Inferior parietal cortex (tissue), 1 donor: ENCODE measurements around the gene RPEL1.
"Not testable (repeated sequence)": the region's sequence is repeated elsewhere in the genome, so short reads cannot be mapped to it uniquely, and the experiment has no call there.

Experiments used
- DNase-seq: peaks from one replicate; pipeline ENCODE4 v3.0.0-alpha.2; 2016; ENCODE audit errors: extremely low spot score

The RPEL1 gene

GRCh38 chr10:103245587-103245986, at the start of gene RPEL1:
TSS of gene RPEL1 (plus strand) at chr10:103245887. CDS start at chr10:103245997, 110 bp downstream.
- not testable (repeated sequence) for DNase-seq

GRCh38 chr10:103196516-103196915, 49.2 kb upstream of the RPEL1 start:
- DNase-seq = no peak

DNA sequence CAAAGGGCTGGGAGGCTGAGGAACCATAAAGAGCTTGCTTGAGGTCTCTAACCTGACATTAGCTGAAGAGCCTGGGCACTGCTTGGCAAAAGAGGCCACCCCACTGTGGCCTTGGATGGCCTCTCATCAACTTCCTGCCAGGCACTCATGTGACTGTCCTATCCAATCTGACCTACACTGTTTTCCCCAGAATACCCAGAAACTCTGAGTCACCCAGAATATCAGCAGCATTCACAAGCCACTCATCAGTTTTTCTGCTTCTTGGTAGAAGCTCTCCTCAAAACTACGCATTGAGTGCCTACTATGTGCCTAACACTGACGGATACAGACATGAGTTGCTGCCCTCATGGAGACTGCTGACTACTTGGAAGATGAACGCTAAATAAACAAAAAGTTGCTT, 48.5 kb upstream of the RPEL1 start:
- peak; percentile 20 for DNase-seq

GRCh38 chr10:103197903-103198302, 47.8 kb upstream of the RPEL1 start:
- DNase-seq = no peak

- DNase-seq = no peak
Measured at GRCh38 chr10:103198648-103199047, 47.0 kb upstream of the RPEL1 start.

DNA sequence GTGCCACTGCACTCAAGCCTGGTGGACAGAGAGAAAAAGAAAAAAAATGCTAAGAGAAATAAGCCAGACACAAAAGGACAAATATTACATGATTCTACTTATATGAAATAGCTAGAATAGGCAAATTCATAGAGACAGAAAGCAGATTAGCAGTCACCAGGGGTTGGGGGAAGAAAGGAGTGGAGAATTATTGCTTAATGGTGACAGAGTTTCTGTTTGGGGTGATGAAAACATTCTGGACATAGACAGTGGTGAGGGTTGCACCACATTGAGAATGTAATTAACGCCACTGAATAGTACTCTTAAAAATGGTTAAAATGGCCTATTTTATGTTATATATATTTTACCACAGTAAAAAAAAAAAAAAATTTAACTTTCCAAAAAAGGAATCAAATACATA, 46.2 kb upstream of the RPEL1 start:
- DNase-seq = no peak

GRCh38 chr10:103202319-103202718, 43.4 kb upstream of the RPEL1 start:
- DNase-seq = no peak

- DNase-seq = no peak
Measured at GRCh38 chr10:103203466-103203865, 42.2 kb upstream of the RPEL1 start.

- DNase-seq = no peak
Measured at GRCh38 chr10:103204353-103205255, 41.1 kb upstream of the RPEL1 start.

DNA sequence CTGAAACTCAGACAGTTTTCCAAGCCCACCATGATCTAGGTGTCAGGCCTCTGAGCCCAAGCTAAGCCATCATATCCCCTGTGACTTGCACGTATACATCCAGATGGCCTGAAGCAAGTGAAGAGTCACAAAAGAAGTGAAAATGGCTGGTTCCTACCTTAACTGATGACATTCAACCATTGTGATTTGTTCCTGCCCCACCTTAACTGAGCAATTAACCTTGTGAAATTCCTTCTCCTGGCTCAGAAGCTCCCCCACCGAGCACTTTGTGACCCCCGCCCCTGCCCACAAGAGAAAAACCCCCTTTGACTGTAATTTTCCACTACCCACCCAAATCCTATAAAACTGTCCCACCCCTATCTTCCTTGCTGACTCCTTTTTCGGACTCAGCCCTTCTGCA, 40.3 kb upstream of the RPEL1 start:
- DNase-seq = not testable (repeated sequence)

- not testable (repeated sequence) for DNase-seq
Measured at GRCh38 chr10:103206715-103207114, 39.0 kb upstream of the RPEL1 start.

DNA sequence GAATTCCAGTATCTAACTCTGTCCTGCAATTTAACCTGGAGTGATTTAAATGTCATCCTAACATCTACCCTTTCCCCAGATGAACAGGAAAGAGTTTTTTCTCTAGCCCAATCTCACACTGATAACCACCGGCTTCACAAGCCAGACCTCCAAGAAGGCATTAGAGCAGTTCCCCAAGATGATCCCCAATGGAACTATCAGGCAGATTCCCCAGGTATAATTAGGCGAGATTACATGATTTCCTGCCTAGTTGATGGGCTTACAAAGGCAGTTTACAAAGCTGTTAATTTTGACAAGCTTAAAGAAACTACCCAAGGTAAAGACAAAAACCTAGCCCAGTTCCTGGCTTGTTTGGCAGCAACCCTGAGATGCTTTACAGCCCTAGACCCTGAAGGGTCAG, 38.5 kb upstream of the RPEL1 start:
- DNase-seq = no peak

- DNase-seq = not testable (repeated sequence)
Measured at GRCh38 chr10:103207643-103208042, 38.0 kb upstream of the RPEL1 start.

- DNase-seq = not testable (repeated sequence)
Measured at GRCh38 chr10:103210262-103210661, 35.4 kb upstream of the RPEL1 start.

GRCh38 chr10:103215601-103216000, 30.1 kb upstream of the RPEL1 start:
- DNase-seq = no peak

GRCh38 chr10:103216362-103216761, 29.3 kb upstream of the RPEL1 start:
- DNase-seq = not testable (repeated sequence)

- DNase-seq = no peak
Measured at GRCh38 chr10:103224133-103224532, 21.6 kb upstream of the RPEL1 start.

DNA sequence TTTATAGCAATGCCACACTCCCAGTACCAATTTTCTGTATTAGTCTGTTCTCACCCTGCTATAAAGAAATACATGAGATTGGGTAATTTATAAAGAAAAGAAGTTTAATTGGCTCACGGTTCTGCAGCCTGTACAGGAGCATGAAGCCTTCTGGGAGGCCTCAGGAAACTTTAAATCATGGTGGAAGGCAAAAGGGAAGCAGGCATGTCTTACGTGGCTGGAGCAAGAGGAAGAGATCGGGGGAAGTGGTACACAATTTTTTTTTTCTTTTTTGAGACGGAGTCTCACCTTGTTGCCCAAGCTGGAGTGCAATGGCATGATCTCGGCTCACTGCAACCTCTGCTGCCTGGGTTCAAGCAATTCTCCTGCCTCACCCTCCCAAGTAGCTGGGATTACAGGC, 21.0 kb upstream of the RPEL1 start:
- DNase-seq = not testable (repeated sequence)

- no peak for DNase-seq
Measured at GRCh38 chr10:103225939-103226338, 19.7 kb upstream of the RPEL1 start.

DNA sequence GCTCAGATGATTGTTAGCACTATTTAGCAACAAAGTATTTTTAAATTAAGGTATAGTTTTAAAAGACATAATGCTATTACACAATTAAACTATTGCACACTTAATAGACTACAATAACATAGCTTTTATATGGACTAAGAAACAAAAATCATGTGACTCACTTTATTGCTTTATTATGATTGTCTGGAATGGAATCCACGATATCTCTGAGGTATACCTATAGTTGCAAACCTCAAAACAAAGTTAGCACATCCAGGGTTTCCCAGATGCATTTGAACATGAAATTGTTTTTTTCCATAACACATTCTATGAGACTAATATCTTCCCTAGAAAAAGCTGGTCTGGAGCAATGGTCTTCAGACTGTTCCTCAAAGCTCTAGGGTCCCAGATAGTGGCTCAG, 18.3 kb upstream of the RPEL1 start:
- no peak for DNase-seq

- no peak for DNase-seq
Measured at GRCh38 chr10:103231047-103231551, 14.6 kb upstream of the RPEL1 start.

DNA sequence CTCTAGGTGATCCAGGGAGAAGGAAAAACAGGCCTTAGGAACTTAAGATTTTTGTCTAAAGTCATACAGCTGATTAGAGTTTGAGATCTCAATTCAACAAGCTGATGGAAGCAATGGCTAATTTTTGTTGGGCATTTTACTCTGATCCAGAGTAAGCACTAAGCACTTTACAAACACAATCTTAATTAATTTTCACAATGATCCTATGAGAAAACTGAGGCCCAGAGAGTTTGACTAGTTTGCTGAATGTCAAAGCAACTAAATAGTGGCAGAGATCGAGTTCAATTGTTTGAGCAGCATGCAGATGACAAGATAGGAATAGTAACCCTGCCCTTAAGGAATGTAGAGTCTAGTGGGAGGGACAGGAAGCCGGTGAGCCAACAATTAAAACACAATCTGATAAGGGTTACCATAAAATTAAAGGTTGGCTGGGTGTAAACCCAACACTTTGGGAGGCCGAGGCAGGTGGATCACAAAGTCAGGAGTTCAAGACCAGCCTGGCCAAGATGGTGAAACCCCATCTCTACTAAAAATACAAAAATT, 13.5 kb upstream of the RPEL1 start:
- DNase-seq = no peak
